Measurements from ENCODE around the gene TNS3.

TNS3 gene

GRCh38 chr7:47226696-47227095, 355.2 kb downstream of the TNS3 start:
- no peak for DNase-seq (ENCODE audit: low spot score)

DNA sequence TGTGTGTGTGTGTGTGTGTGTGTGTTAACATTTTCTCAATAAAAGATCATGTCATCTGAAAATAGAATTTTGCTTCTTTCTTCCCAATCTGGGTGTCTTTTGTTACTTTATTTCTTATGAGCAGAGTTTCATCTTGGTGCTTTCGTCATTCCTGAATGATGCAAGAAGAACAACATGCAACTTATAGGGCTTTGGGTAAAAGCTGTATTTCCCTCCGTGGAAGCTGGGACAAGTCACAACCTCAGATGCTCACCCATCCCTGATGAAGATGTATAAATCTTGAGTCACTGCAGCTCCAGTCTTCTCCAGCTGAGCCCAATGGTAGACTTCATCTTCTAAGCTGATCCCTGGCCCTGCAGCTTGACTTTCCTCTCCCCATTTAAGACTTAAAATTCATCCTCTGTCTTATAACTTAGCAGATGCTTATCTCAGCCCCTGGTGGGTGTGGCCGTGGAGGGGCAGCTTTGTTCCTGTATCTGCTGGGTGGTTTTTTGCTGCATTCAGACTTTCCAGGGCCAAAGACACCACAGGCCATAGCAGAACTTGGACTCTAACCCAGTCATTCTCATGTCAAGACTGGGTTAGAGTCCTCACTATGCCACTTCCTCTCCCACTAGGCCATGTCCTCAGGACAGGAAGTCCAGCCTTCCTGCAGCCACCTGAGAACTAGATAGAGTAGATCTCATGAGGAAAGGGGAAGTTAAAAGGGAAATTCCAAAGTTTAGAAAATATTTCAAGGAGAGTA, 356.4 kb downstream of the TNS3 start:
- DNase-seq (ENCODE audit: low spot score): no peak

Data from left forelimb (tissue), 1 donor.